HL-60/S4 (cell line): ENCODE data around the gene OTC.

Experiments used
- in situ Hi-C: fragments of 300-500 bp; cut with MboI; formaldehyde crosslinking; loops from 2 replicates; pipeline ENCODE4 v1.14.3; 2022; ENCODE audit warnings: low sequenced_read_pairs

The OTC gene

DNA sequence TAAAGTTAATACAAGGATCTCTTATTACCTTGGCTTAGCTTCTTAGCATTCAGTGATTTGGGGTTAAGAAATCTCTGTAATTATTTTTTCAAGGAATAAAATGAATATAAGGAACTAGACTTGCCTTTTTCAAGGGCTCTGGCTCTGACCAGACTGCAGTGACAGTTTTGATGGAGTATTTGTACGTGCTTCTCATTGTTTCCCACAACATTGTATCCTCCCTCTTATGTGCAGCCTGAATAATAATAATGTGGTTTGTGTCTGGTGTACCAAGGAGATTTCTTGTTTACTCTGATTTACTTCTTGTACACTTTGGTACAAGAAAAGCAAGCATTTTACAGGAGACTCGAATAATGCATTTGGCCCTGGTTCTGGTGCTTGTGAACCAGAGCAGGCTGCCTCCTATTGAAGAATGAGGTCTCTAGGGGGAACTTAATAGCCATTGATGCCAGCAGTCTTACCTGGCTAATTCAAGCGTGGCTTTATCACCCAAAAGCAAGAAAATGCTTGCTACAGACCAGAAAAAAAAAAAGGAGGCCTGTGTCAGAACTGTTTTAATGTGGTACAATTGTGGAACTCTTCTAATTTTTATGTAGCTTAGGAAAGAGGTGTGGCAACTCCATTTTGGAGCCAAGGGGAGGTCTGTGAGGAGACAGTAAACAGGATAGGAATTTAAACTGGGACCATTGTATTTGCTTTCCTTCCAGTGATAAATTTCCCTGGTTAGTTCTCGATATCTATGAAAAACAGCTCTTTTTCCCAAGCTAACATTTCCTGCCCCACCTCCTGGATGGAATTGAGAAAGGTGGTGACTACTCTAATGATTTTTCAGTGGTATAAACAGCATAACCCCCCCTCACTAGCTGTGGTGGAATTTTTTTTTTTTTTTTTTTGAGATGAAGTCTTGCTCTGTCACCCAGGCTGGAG, 5.6 kb downstream of the OTC start:
- in situ Hi-C loops, result no loop called here

DNA sequence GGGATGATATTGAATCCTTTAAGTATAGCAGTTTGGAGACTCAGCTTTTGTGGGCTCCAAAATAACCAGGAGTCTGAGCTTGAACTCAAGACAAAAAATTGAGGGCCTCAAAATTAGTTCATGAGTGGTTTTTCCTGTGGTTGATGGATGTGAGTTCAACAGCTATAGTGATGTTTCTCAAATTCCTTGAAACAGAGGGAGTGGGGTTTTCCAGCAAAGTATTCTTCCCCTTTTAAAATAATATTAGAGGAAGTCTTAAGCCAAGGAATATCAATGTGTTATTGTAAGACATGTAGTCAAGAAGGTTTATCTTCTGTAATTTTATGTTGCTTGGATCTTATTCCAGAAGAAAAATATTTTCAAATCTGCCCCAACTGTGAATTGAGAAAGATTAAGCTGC, 10.6 kb downstream of the OTC start:
- in situ Hi-C loops, result no loop called here

DNA sequence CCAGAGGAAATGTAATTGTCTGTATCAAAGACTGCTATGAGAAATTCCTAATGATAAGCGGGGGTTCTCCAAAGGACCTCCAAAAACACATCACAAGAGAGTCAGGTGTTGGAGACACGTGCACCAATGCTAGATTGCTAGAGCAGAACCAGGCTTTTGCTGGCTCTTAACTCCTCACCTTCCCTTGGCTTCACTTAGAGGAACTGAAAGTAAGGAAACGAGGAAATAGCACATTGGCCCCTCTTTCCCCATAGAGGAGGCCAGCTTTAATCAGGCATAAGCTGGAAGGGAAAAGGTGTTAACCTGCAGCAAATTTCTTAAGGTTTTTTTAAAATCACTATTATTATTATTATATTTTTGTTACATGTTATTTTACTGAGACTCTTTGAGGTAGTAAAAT, 13.6 kb downstream of the OTC start:
- in situ Hi-C loops, result no loop called here

DNA sequence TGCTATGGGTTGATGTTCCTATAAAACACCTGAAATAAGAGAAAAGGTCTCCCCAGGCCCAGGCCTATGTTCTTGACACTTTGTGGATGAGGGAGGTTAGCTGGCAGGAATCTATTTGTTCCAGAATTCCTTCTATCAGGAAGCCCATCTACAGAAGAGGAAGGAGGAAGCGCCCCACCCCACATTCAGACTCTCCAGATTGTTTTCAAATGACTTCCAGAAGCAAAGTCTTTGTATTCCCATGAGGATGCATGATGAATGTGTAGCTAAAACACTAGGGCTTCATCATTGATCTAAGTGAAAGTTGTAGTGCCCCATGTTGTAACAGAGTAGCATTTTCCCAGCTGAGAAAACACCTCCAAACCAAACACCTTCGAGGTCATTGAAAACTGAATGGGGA, 16.4 kb downstream of the OTC start:
- in situ Hi-C loops, result no loop called here

DNA sequence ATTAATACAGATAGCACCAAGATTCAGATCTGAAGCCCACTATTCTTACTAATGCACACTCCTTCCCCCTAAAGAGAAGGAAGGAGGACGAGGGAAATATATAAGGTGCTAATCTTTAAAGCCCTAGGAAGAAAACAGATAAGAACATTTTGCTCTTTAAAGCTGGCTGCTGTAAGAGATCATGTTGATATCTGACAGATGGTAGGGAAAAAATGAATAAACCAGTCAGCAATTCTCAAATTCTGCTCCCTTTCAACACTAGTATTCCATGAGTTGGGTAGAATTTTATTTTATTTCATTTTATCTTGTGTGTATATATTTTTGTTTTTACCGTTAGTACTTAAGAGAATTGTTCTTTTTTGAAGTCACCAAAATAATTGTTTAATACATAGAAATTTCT, 19.2 kb downstream of the OTC start:
- in situ Hi-C loops, result no loop called here

DNA sequence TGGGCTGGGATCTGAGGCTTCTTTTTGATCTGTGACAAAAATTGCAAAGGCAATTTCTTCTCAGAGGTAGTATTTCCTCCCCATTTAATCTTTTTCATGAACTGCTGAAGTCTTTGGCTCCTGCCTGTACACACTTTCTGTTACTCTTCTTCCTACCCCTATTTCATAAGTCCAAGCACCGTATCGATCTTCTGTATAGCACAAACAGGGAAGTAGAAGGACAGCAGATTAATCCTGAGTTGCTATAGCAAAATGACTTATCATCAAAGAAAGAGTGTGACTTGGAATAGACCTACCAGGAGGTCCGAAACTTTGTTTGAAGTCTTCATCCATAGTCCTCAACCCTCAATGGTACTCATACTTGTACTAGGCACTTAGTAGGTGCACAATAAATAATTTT, 22.0 kb downstream of the OTC start:
- in situ Hi-C loops, result no loop called here

DNA sequence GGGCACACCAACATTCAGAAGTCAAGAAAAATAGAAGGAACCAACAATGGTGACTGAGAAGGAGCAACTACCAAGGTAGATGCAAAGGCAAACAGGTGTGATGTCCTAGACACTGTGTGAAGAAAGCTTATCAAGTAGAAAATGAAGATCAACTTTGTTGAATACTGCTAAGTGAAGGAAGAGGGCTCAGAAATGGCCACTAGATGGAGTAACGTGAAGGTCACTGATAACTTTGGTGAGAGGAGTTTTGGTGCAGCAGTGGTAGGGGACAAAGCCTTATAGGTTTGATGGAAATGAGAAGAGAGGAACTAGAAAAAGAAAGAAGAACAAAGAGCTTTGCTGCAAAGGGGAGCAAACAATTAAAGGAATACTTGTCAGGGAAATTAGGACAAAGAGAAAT, 23.5 kb downstream of the OTC start:
- in situ Hi-C loops, result no loop called here

DNA sequence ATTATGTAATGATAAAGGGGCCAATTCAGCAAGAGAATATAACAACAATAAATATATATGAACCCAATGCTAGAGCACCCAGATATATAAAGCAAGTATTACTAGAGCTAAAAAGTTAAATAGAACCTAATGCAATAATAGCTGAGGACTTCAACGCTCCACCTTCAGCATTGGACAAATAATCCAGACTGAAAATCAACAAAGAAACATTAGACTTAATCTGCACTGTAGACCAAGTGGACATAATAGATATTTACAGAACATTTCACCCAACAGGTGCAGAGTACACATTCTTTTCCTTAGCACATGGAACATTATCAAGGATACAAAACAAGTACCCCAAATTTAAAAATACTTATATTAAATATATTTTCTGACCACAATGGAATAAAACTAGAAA, 24.3 kb downstream of the OTC start:
- in situ Hi-C loops, result no loop called here

DNA sequence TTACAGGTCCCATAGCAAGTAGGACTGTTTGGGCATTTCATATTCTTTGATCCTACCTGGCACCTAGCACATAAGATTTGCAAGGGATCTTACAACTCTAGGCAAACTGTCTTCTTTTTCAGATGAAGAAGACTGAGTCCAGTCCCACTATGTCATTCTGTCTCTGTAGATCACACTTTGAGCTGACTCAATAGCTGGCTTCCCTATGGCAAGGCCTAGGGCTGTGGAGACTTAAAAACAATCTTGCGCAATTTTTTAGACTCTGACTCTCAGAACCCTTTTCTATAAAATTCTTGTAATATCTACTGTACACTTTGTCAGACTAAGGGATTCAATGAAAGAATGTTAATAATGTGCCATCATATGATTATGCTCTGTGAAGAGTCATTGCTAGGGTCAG, 26.7 kb downstream of the OTC start:
- in situ Hi-C loops, result no loop called here

DNA sequence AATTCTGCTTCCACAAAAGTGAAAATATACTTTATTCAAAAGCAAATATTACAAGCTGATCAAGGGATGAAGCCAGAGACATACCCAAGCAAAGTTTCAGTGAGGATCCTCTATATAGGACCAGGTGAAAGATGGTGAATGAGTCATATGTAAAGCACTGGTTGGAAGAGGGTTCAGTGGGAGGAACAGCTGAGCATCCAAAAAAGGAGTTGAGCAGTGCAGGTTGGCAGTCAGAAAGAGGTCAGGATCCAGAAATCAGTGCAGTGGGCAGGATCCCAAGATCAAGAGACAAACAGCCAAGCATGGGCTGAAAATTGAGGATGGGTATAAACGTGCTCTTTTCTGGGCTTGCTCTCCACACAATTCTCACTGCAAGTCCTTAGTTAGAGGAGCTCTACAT, 30.3 kb downstream of the OTC start:
- in situ Hi-C loops, result no loop called here

DNA sequence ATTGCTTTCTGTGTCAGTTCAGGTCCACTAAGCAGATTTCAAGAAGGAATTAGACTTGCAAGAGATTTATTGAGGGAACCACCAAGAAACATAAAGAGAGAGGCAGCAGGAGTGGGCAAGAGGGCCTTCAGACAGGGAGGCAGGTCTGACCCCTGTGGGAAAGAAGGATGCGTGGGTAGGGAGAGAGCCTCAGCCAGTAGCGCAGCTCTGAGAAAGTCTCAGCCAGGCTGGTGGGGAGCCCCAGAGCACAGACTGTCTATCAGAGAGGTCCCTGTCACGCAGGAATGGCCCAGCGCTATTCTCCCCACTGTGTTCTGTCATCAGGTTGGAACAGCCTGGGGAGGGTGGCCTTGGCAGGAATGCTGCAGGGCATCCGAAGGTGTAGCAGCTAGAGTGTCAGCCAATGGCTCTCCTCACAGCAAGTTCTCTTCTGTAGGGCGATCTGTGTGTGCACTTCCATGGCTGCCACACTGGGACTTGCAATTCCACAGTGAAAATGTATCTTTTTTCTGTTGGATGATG, 48.0 kb downstream of the OTC start:
- in situ Hi-C loops, result no loop called here

DNA sequence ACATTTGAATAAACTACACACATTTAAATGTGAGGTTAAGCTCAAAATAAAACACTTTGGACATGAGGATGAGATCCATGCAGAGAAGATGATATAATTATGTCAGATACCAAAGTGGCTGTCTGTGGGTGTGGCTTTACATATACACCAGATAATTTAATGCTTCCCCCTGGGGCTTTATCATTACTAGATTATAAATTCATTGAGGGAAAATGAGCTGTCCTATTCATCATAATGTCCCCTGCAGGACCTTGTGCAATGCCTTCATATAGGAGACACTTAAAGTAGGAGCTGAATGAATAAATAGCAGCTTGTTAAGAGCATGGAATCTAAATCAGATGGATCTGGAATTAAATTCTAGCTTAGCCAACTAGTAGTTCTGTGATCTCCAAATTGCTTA, 49.7 kb downstream of the OTC start:
- in situ Hi-C loops, result no loop called here

DNA sequence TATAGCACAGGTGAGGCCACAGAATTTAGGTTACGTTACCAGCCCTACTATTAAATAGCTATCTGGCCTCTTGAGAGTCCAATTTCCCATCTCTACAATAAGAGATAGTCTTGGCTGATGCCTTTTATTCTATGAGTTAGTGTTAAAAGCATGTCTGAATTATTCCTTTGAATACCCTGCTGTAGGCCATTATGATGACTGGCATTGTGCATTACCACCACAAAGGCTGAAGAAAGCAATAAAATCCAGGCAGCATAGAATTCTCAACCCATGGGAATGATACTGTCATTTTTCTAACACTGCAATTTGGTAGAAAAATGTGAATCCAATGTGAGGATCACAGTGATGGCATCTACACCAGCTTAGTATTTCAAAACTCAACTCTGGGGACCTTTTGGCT, 51.4 kb downstream of the OTC start:
- in situ Hi-C loops, result no loop called here

DNA sequence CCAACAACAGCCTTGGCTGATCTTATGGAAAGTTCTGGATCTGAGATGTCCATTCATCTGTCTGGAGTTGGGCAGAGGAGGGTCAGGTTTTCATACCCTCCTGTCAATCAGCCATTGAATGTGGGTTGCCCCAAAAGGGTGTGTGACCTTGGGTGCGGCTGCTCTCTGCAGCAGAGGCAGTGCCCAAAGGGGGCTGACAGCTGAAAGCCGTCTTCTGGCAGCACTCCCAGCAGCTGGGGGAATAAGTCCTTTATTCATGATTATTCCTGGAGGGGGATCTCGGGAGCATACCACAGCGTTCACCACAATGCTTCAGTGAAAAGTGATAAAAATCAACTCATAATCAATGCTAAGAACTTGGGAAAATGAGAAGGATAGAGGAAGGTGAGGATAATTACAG, 54.7 kb downstream of the OTC start:
- in situ Hi-C loops, result no loop called here

DNA sequence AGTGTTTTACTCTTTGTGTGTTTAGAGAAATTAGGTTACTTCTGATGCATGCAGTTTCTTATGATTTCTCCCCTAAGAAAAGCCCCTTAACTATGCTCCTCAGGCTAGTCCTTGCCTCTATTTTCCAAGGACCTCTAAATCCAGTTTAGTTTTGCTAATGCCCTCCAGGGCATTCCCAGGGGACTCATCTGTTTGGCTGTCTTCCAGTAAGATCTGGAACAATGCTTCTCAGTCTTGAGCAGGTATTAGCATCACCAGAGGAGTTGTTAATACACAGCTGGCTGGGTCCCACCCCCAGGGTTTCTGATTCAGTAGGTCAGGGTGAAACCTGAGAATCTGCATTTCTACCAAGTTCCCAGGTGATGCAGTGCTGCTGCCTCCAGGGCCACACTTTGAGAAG, 56.9 kb downstream of the OTC start:
- in situ Hi-C loops, result no loop called here

DNA sequence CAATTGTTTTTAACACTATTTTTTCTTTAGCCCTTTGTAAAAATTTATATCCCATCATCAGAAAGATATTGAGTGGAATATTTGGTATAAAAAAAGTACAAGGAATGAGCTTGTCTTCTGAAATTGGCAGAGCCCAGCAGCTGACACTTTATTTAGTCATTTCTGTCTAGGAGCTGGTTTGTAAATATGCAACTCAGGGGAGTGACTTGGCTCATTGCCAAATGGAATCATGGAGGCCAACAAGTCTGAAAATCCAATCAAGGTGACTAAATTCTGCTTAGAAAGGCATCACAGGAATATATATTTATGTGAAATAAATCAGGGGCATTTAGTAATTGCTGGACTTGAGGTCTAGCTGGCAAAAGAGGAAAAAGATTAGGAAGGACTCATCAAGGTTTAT, 74.4 kb downstream of the OTC start:
- in situ Hi-C loops, result no loop called here

DNA sequence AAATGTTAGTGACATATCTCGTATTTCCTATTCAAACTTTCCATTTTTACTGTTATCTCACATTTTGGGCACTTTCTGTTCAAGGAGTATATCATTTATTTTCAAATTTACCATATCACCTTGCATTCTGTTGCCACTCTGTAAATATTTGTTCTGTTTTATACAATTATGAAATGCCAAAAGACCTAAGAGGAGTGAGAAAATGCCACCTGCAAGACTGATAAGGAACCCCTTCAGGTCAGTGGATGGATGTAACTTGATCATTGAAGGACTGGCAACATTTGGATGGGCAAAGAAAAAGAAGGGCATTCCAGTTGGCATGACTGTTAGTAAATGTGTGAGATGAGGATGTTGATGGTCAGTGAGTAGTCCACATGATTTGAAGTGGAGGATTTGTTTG, 79.1 kb downstream of the OTC start:
- in situ Hi-C loops, result no loop called here

DNA sequence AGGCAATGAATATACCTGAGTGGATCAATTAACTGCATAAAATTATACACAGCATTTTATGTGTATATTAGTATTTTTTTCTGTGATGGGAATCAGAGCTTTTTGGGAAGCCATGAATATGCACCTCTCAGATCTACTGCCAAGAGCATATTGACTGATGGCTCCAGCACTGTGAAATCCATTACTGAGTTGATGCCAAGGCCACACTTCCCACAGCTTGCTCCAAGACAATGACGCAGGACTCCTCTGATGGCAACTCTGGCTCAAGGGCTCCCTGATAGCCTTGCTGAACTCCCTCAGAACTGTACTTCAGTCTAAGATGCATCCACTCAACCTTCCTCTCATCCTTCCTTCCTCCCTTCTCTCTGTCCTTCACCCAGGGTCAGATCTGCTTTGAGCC, 82.7 kb downstream of the OTC start:
- in situ Hi-C loops, result no loop called here

DNA sequence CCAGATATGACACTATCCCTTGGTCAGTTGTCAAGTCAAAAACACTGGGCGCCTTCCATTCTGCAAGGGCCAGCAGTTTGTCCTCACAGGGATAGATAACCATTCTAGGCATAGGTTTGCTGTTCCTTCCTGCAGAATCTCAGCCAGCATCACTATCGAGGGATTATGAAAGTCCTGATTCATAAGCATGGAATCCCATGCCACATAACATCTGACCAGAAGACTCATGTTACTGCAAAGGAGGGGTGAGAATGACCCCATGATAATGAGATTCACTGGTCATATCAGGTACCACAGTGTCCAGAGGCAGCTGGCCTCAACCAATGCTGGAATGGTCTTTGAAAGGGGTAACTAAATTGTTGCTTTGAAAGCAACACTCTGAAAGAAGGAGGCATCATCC, 84.7 kb downstream of the OTC start:
- in situ Hi-C loops, result no loop called here

DNA sequence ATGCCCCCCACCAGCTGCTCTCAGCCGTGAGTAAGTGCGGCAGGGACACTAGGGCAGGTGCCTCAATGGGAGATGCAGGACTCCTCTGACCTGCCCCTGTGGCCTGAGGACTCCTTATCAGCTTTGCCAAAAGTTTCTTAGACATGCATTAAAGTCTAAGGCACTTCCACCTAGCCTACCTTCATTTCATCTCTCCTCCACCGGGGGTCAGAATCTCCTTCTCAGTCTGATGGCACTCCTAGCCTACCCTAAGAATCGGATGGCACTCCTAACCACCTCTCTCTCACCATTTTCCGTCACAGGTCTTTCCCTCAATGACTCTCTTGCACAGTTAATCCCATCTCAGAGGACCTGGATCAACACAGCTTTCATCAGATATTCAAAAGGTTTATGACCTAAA, 85.9 kb downstream of the OTC start:
- in situ Hi-C loops, result no loop called here

DNA sequence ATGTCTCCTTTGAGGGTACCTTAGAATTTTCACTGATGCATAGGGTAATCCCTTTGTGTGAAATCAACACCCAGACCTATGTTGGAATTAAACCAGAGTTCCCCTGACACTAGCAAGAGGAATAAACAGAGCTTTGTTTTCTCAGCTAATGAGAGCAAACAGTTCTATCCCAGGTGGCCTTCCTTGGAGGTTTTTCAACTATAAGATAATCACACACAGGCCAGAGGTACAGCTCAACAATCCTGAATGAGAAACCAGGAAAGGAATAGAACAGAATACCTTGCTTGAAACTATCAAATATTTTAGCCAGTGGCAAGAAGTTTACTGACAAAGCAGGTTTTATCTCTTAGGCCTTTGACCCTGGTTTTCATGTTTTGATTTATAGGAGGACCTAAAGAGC, 100.2 kb downstream of the OTC start:
- in situ Hi-C loops, result no loop called here

DNA sequence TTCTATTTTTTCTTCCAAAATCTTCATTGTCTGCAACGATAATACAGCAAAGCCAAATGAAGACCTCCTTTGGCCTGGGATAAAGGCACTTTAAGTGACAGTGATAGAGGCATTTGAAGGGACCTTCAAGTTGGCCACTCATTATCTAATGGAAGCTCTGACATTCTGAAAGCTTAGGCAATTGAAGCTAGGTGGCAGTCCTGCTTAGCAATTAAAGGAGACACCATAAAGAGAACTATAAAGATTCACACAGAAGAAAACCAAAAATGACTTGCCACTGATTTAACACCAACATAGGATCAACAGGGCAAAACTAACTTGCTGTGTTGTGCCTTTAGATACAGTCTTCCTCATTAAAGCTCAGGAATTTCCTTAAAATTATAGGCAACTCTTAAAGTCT, 105.7 kb downstream of the OTC start:
- in situ Hi-C loops, result no loop called here

DNA sequence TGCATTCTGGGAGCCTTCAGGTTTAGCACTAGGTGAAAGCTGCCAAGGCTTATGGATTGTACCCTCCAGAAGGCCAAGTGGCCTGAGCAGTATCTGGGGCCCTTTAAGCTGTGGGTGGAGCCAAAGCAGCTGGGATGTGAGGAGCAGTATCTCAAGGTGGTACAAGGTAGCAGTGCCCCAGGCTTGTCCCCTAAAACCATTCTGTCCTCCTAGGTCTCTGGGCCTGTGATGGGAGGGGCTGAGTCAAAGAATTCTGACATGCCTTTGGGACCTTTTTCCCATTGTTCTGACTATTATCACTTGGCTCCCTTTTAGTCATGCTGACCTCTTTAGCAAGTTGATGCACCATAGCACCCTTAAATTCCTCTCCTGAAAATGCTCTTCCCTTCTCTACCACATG, 109.9 kb downstream of the OTC start:
- in situ Hi-C loops, result no loop called here
